ENCODE measurements around the gene NEK8. TPM values are rescaled to one million over a fixed set of nuclear protein-coding genes. Genes with fewer than 3 reads are reported as not detected.
"Not testable (repeated sequence)": the region's sequence is repeated elsewhere in the genome, so short reads cannot be mapped to it uniquely, and the experiment has no call there.

The NEK8 gene
- total RNA-seq, 2 donors from 2014 or later = 5.3 to 6.4 TPM

DNA sequence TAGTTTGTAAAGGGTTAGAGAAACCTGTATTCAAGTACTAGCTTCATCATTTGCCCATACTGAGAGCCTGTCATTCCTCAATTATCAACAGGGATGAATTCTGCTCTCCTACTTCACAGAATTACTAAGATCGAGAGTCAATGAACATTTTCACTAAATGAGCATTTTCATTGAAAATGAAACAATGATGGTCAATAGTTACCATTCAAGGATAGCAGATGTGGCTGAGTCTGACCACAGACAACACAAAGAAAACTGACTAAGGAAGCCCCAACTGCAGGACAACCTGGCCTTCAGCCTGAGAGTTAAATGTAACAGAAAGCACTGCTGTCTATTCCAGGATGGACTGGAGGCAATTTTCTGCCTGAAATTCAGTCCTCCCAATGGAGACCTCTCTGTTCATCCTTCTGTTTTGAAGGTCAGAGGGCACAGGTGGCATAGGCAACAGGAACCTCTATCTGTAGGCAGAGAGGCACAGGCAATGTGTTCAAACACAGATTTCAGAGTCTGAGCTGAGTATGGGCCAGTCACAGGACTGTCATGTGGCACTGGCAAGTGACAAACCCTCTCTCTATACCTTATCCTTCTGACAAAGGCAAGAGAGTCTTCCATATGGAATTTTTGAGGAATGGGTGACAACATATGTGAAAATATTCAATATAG is 34.7 kb downstream of the NEK8 start:
- DNase-seq (ENCODE audit: low spot score in 2 of 2) = no peak
- Mint-ChIP-seq H3K36me3 (no peaks in the 10 kb centered on the region), H3K9me3 (no peaks in the 10 kb centered on the region), H3K27ac (peak overlapping the region in 1 of 2 donors; percentile 50)
- peak; percentile 76 to 85 for ATAC-seq

DNA sequence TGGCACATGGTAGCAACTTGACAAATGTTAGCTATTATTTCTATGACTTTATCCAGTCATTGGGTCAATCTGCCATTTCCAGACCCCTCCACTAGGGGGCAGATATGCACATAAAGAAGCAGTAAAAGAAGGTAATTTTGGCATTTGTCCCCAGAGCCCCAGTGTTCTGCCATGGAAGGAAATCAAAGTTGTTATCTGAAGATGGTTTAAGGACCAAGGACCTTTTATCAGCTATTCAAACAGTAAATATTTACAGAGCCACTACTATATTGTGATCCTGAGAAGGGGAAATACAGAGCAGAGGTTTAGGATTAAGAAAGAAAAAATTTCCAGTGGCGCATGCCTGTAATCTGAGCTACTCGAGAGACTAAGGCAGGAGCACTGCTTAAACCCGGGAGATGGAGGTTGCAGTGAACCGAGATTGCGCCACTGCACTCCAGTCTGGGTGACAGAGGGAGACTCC is 35.2 kb downstream of the NEK8 start:
- ATAC-seq (peak; percentile 36 to 45), DNase-seq (ENCODE audit: low spot score in 2 of 2) (peak in 1 of 2 donors; percentile 81)
- Mint-ChIP-seq H3K36me3 (no peaks in the 10 kb centered on the region), H3K27ac (peak overlapping the region in 1 of 2 donors; percentile 50), H3K9me3 (no peaks in the 10 kb centered on the region)

DNA sequence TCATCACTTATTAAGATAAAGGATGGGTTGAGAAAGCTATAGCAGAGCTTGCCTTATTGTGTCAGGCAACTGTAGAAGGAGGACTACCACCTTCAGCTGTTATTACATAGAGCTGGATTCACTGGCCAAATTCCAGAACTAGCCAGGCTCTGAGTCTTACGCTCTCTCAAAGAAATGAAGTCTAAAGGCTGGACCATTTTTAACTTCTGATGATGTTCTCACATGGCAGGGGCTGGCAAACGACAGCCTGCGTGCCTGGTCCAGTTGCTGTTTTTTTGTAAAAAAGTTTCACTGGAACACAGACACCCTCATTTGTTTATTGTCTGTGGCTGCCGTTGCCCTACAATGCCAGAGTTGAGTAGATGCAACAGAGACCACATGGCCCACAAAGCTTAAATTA is 36.5 kb downstream of the NEK8 start:
- peak overlapping the region; percentile 46 to 60 for H3K27ac Mint-ChIP-seq
- ATAC-seq (no peak), DNase-seq (ENCODE audit: low spot score in 2 of 2) (no peak)
- H3K36me3 Mint-ChIP-seq = no peaks in the 10 kb centered on the region
- no peaks in the 10 kb centered on the region for H3K9me3 Mint-ChIP-seq

DNA sequence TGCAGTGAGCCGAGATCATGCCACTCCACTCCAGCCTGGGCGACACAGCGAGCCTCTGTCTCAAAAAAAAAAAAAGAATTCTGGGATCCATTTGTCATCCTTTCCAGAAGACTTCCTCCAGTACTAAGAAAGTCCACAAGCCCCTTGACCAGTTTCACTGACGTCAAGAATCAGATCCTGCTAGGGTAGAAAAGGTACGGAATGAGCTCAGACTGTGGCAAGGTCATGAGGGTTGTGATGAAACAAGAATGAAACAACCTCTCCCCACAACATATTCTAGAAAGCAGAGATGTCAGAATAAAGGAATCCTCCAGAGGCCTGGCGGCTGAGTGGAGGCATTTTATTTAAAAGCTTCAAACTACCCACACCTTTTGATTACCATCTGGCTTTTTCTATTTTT is 45.1 kb downstream of the NEK8 start:
- ATAC-seq (peak; percentile 20 to 71), DNase-seq (ENCODE audit: low spot score in 2 of 2) (no peak)
- peak overlapping the region; percentile 29 to 49 for H3K27ac Mint-ChIP-seq
- H3K36me3 Mint-ChIP-seq = no peaks in the 10 kb centered on the region
- no peaks in the 10 kb centered on the region for H3K9me3 Mint-ChIP-seq

DNA sequence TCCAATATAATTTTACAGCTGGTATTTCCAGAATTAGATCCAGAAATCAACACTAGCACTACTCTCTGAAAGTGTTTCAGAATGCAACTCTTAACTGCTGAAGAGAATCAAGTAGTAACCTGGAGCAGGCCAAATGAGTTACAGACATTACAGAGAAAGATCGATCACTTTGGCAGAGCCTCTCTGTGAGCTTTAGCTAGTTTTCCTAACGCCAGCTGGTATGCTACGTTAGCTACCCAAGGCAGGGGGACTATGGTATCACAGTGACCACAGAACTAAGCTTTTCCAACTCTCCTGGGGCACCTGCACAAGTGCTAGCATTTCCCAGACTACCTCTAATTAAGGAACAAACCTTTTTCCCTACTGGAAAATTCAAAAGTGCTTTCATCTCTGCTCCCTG is 45.6 kb downstream of the NEK8 start:
- no peak for ATAC-seq
- Mint-ChIP-seq H3K36me3 (peaks cover 0 to 4% of the 10 kb centered on the region in 2 donors), H3K9me3 (no peaks in the 10 kb centered on the region)

DNA sequence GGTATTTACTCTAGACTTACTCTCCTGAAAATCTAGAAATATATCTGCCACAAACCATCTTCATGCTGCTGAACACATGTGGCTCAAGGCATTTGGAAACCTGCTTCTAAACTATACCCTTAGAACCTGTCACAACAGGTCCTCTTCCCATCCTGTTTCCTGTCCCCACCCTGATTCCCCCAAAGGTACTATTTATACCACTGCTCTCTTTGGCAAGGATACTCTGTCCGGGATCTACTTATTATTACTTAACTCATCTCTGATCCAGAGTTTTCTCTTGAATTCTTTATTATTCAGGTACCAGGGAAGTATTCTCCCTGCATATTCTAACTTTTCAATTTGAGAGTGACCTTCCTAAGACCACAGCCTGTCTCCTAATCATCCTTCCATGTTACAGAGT is 48.6 kb downstream of the NEK8 start:
- ATAC-seq (no peak), DNase-seq (ENCODE audit: low spot score in 2 of 2) (no peak)
- H3K36me3 Mint-ChIP-seq = peaks cover 0 to 17% of the 10 kb centered on the region in 2 donors
- no peaks in the 10 kb centered on the region for H3K9me3 Mint-ChIP-seq
- H3K27ac Mint-ChIP-seq = peak overlapping the region; percentile 55 to 70

More for the DNA sequence above, 45.6 kb downstream of the NEK8 start:
- peak overlapping the region; percentile 29 to 49 for H3K27ac Mint-ChIP-seq
- DNase-seq (ENCODE audit: low spot score in 2 of 2) = no peak

DNA sequence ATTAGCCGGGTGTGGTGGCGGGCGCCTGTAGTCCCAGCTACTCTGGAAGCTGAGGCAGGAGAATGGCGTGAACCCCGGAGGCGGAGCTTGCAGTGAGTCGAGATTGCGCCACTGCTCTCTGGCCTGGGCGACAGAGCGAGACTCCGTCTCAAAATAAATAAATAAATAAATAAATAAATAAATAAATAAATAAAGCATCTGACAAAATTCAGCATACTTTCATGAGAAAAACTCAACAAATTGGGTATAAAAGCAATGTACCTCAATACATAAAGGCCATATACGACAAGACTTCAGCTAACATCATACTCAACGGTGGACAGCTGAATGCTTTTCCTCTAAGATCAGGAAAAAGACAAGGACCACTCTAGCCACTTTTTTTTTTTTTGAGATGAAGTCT is 51.0 kb downstream of the NEK8 start:
- not testable (repeated sequence) for DNase-seq (ENCODE audit: low spot score in 2 of 2); ATAC-seq; H3K27ac Mint-ChIP-seq; H3K9me3 Mint-ChIP-seq
- H3K36me3 Mint-ChIP-seq = peaks cover 0 to 17% of the 10 kb centered on the region in 2 donors

DNA sequence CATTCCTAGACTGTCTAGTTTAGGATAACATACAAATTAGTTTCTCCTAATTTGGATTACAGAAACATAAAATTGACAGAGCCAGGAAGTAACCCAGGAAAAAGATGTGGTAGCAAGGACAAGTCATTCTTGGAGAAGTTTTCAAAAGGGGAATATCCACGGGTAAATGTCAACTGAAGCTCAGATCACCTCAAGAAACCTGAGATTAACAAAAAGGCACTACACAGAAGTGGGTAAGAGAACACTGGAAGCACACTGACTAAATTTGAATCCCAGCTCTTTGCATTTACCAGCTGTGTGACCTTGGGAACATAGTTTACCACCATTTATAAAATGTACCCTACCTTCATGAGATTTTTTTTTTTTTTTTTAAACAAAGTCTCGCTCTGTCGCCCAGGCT is 54.6 kb downstream of the NEK8 start:
- DNase-seq (ENCODE audit: low spot score in 2 of 2) = no peak
- H3K36me3 Mint-ChIP-seq = peaks cover 0 to 17% of the 10 kb centered on the region in 2 donors
- H3K27ac Mint-ChIP-seq = peak overlapping the region in 1 of 2 donors; percentile 10
- peak in 1 of 2 donors; percentile 59 for ATAC-seq
- H3K9me3 Mint-ChIP-seq = no peaks in the 10 kb centered on the region

DNA sequence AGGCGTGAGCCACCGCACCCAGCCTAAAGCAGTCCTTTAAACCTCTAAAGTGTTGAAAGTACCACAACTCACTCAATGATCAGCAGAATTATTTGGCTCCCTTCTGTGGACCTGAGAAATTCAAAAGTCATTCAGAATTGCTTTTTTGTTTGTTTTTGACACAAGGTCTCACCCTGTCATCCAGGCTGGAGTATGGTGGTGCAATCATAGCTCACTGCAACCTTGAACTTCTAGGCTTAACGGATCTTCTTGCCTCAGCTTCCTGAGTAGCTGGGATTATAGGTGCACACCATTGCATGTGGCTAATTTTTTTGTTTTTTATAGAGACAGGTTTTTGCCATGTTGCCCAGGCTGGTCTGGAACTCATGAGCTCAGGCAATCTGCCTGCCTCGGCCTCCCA is 59.5 kb downstream of the NEK8 start:
- DNase-seq (ENCODE audit: low spot score in 2 of 2) = no peak
- no peak for ATAC-seq
- Mint-ChIP-seq H3K9me3 (no peaks in the 10 kb centered on the region), H3K36me3 (no peaks in the 10 kb centered on the region), H3K27ac (no peak overlapping the region)

Other genes starting within 250 kb of the NEK8 start
- gene FOXN1, start 222.4 kb upstream of the NEK8 start, total RNA-seq = not detected
- gene UNC119, start 176.2 kb upstream of the NEK8 start, total RNA-seq = 10 to 100 TPM; 53.0 to 56.6 TPM
- 10 to 100 TPM; 39.6 to 44.1 TPM for gene PIGS, start 157.3 kb upstream of the NEK8 start, total RNA-seq
- 100 to 1,000 TPM in 1 of 2 donors, 10 to 100 TPM in 1; 41.6 to 220 TPM for gene ALDOC, start 151.9 kb upstream of the NEK8 start, total RNA-seq
- 100 to 1,000 TPM; 150 to 326 TPM for gene SPAG5, start 129.8 kb upstream of the NEK8 start, total RNA-seq
- 10 to 100 TPM; 29.7 to 32.2 TPM for gene RSKR, start 114.6 kb upstream of the NEK8 start, total RNA-seq
- gene BLTP2, start 83.6 kb upstream of the NEK8 start, total RNA-seq = 100 to 1,000 TPM; 155 to 156 TPM
- 10 to 100 TPM; 43.5 to 46.2 TPM for gene SDF2, start 66.9 kb upstream of the NEK8 start, total RNA-seq
- gene SUPT6H, start 66.6 kb upstream of the NEK8 start, total RNA-seq = 10 to 100 TPM; 70.0 to 91.8 TPM
- gene PROCA1, start 16.9 kb upstream of the NEK8 start, total RNA-seq = 1 to 10 TPM; 5.7 to 6.4 TPM
- gene RAB34, start 10.9 kb upstream of the NEK8 start, total RNA-seq = 10 to 100 TPM; 20.5 to 46.4 TPM
- 1,000 to 10,000 TPM; 2,221 to 2,736 TPM for gene RPL23A, start 8.8 kb upstream of the NEK8 start, total RNA-seq
- gene TLCD1, start 2.6 kb upstream of the NEK8 start, total RNA-seq = 10 to 100 TPM in 1 of 2 donors, 1 to 10 TPM in 1; 4.4 to 10.2 TPM
- 100 to 1,000 TPM in 1 of 2 donors, 10 to 100 TPM in 1; 88.3 to 168 TPM for gene TRAF4, start 15.2 kb downstream of the NEK8 start, total RNA-seq
- 10 to 100 TPM; 15.1 to 24.9 TPM for gene FAM222B, start 114.0 kb downstream of the NEK8 start, total RNA-seq
- gene ERAL1, start 126.2 kb downstream of the NEK8 start, total RNA-seq = 10 to 100 TPM; 33.9 to 74.1 TPM
- gene FLOT2, start 168.9 kb downstream of the NEK8 start, total RNA-seq = 100 to 1,000 TPM in 1 of 2 donors, 10 to 100 TPM in 1; 44.9 to 102 TPM
- gene DHRS13, start 174.3 kb downstream of the NEK8 start, total RNA-seq = 10 to 100 TPM; 33.8 to 36.5 TPM
- 10 to 100 TPM; 46.2 to 71.7 TPM for gene PHF12, start 222.7 kb downstream of the NEK8 start, total RNA-seq

Data from activated naive CD4-positive, alpha-beta T cell treated with anti-CD3 and anti-CD28 coated beads, Interleukin-2, amount 50 U/mL, for 72 hours (primary cell).